Esophagus mucosa (tissue), 1 donor: ENCODE data around the gene LMAN2. TPM values are rescaled to one million over a fixed set of nuclear protein-coding genes. Genes with fewer than 3 reads are reported as not detected.
"Not testable (repeated sequence)": the region's sequence is repeated elsewhere in the genome, so short reads cannot be mapped to it uniquely, and the experiment has no call there.

ENCODE experiments used
- ATAC-seq: fragments of 200-7000 bp; cut with Tn5 transposase; one replicate; pipeline ENCODE4 v1.9.1; 2020
- total RNA-seq: library from RNA; stranded (reverse); gene quantifications from one replicate; pipeline ENCODE4 v1.2.4, GENCODE V29; 2023
- donor health status: DM: yes; HTN: yes; CAD: no.

Gene LMAN2
- total RNA-seq, 1 donor from 2014 or later = 162 TPM

DNA sequence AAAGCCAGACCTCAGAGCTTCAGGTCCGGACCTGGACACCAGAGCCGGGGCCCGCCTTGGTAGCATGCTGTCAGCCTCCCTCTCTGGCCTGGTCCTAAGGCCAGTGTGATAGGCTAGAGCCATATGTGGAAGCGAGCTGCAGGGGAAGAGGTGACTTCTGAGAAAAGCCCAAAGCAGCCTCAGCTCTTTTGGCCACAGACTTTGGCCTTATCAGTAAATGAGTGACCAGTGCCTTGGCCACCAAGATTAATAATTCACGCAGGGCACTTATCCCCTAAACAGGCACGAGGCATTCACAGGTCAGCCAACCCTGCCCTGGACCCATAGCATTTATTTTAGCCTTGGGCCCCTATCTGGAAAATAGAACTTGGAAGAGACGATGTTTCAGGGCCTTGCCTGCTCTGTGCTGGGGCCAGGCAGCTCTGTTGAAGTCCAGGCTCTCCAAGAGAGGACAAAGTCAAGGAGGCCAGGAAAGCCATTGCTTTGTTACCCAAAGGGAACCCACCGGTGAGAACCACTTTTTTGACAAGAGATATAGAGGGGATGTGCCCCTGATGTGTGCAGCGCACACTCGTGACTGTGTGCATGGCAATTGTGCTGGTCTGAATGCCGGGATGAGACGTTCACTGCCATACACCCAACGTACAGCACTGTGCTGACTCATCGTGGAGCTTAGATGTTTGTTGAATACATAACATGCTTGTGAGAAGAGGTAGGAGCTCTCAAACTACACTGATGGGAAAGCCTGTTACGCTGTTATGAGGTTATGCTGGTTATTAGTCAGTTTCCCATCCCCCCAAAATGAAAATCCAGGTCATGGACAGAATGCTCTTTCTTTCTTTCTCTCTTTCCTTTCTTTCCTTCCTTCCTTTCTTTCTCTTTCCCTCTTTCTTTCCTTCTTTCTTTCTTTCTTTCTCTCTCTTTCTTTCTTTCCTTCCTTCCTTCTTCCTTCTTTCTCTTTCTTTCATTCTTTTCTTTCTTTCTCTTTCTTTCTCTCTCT, 27.7 kb upstream of the LMAN2 start:
- peak; percentile 88 for ATAC-seq

DNA sequence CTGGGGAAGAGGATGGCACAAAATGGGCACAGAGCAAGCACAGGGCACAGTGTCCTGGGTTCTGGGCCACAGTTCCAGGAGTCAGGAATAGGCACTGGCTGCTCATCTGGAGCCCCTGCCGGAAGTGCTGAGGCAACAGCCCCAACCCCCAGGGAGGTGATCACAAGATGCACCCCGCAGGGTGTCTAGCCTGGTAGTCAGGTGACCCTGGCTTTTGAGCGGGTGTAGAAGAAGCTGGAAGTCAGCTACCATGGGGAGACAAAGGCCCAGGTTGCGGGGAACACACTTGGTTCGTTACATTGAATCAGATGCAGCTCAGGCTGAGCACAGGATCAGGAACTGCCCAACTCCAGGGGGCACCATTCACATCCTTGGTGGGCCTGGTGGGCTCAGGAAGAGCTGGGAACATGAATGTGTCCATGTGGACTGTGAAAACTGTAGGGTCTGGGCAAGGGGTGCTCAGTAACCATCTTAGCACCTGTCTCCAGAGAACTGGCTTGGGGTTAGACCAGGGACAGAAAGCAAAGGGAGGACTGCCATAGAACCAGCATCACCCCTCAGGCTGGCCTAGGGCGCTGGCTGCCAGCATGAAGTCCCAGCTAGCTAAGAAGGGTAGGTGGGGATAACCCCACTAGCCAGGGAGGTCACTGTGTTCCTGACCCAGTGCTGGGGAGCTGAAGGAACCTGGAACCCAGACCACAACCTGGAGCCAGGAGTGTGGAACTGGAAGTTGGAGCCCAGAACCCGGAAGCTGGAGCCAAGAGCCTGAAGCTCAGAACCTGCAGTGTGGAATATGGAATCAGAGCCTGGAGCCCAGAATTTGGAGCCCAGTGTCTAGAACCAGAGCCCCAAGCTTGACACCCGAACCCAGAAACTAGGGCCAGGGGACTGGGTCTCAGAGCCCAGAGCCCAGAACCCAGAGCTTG, 26.6 kb upstream of the LMAN2 start:
- no peak for ATAC-seq

- ATAC-seq = no peak
Observed at GRCh38 chr5:177376107-177376506, 24.6 kb upstream of the LMAN2 start.

- ATAC-seq = not testable (repeated sequence)
Observed at GRCh38 chr5:177375516-177375915, 24.0 kb upstream of the LMAN2 start.

GRCh38 chr5:177374211-177374610, 22.7 kb upstream of the LMAN2 start:
- peak; percentile 12 for ATAC-seq

- peak; percentile 48 for ATAC-seq
Observed at GRCh38 chr5:177373806-177374205, 22.3 kb upstream of the LMAN2 start.

GRCh38 chr5:177372910-177373309, 21.4 kb upstream of the LMAN2 start:
- ATAC-seq = no peak

DNA sequence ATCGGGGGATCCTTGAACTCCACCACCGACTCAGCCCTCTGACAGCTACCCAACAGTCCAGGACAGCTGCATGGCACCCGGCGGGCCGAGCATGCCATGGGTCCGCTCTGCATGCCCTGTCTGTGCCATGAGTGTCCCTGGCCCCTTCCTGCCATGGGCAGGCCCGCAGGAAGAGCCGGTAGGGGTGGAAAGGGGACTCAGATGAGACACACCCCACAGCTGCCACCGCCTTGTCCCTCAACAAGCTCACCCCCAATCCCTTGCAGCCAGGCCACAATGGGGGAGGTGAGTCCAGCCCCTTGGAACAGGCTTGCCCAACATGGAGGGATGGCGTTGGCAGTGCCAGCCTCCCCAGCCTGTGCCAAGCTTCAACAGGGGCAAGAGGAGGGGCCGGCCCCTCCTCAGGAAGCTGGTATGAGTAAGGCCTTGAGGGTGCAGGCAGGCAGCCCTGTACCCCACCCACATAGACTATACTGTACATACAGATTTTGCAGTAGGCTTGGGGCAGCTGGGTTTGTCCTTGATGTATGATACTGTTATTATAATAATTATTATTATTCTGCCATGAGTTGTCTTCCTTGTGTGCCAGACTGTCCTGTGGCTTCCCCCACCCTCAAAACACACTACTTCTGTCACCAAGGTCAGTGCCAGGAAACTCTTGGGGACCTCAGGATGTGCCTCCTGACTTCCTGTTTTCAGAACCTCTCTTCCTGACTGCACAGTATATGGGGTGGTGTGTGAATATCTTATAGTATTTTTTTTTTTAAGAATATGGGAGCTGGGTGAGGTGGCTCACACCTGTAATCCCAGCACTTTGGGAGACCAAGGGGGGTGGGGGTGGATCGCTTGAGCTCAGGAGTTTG, 20.8 kb upstream of the LMAN2 start:
- ATAC-seq = peak; percentile 55

GRCh38 chr5:177371120-177372033, 19.9 kb upstream of the LMAN2 start:
- ATAC-seq = no peak

GRCh38 chr5:177370488-177371119, 19.1 kb upstream of the LMAN2 start:
- ATAC-seq = peak; percentile 73

GRCh38 chr5:177369645-177370440, 18.4 kb upstream of the LMAN2 start:
- no peak for ATAC-seq

DNA sequence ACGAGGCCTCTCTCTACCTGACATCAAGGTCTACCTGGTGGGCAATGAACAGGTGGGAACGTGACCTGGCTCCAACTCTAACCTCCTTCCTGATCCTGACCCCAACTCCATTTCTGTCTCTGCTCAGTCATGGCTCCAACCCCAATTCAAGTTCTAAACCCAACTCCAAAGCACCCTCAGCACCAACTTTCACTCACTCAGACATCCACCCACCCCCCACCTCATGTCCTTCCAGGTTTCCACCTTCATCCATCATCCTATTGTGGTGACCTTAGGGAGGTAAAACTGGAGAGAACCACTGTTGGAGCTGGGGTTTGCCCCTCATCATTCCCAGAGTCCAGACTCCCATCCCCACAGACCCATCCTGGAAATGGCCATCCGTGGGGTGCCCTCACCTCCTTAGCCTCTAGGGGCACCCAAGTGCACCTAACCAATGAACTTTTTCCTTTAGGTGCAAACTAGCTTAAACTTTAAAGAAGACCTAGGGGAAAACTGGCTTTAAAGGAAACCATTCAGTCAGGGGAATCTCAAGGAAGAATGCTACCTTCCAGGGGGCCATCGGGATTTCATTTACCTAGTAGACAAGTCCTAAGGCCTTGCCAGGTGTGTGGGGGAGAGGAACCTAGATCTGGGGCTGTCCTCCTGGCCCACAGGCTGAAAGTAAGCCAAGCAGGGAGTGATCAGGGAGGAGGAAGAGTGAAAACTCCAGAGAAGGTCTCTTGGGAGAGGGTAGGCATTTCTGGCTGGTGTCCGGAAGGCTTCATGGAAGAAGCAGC, 17.6 kb upstream of the LMAN2 start:
- no peak for ATAC-seq

GRCh38 chr5:177367981-177368868, 16.8 kb upstream of the LMAN2 start:
- peak; percentile 38 for ATAC-seq

- ATAC-seq = no peak
Observed at GRCh38 chr5:177367323-177367848, 15.9 kb upstream of the LMAN2 start.

GRCh38 chr5:177366528-177367322, 15.3 kb upstream of the LMAN2 start:
- peak; percentile 16 for ATAC-seq

GRCh38 chr5:177365845-177366527, 14.5 kb upstream of the LMAN2 start:
- ATAC-seq = no peak
